Breast epithelium (tissue), 3 donors: ENCODE measurements around the gene FBXW2.

Source experiments
- CTCF ChIP-seq, 3 donors: fragments of 450-650 bp; IDR thresholded peaks; one replicate each; pipeline ENCODE4 v1.5.1; 2016 to 2017; ENCODE audit warnings: antibody characterized with exemption in 3 of 3, mild to moderate bottlenecking in 3 of 3, moderate library complexity in 3 of 3
- POLR2A ChIP-seq: fragments of 450-650 bp; IDR thresholded peaks from one replicate; pipeline ENCODE4 v1.6.1; 2016; ENCODE audit warnings: antibody characterized with exemption, mild to moderate bottlenecking, moderate library complexity
- POLR2AphosphoS5 ChIP-seq, 3 donors: sonication (generic); formaldehyde crosslinking; IDR thresholded peaks; one replicate each; pipeline ENCODE4 v1.6.1; 2017; ENCODE audit warnings: antibody characterized with exemption in 3 of 3

- TF ChIP-seq CTCF (IDR thresholded peaks at IDR 0.05) (no peak), POLR2AphosphoS5 (IDR thresholded peaks at IDR 0.05) (no peak), POLR2A (no peak)
Observed at GRCh38 chr9:120764476-120764875, 28.7 kb downstream of the FBXW2 start.
